HEK293T (cell line): Measurements from ENCODE around the gene ALDH2.
A peak's percentile ranks its signal among the peaks of the same experiment; 100 is the strongest.
"Not testable (repeated sequence)": the region's sequence is repeated elsewhere in the genome, so short reads cannot be mapped to it uniquely, and the experiment has no call there.

Source experiments
- CTCF ChIA-PET: fragments of 350-600 bp; formaldehyde crosslinking; extraction: SDS; loops from one replicate; lab custom pipeline; 2021; ENCODE audit warnings: antibody characterized with exemption, inconsistent platforms; lab: Yijun Ruan, JAX
- POLR2A ChIA-PET: fragments of 350-600 bp; formaldehyde crosslinking; extraction: SDS; loops from one replicate; lab custom pipeline; 2020; ENCODE audit warnings: antibody characterized with exemption, inconsistent platforms; lab: Yijun Ruan, JAX
- DNase-seq: peaks from one replicate; pipeline ENCODE4 v3.0.0; 2012; ENCODE audit warnings: mixed read lengths; ENCODE audit errors: extremely low spot score
- ARNT ChIP-seq: fragments of 450-650 bp; IDR thresholded peaks from 2 replicates; pipeline ENCODE4 v1.6.1; 2017; ENCODE audit warnings: mild to moderate bottlenecking
- BHLHE40 ChIP-seq: fragments of 450-650 bp; IDR thresholded peaks from 2 replicates; pipeline ENCODE4 v1.6.1; 2016; ENCODE audit warnings: mild to moderate bottlenecking, moderate library complexity, borderline replicate concordance
- CTBP1 ChIP-seq: fragments of 450-650 bp; IDR thresholded peaks from 2 replicates; pipeline ENCODE4 v1.6.1; 2016; ENCODE audit warnings: borderline replicate concordance
- ELF4 ChIP-seq: fragments of 450-650 bp; IDR thresholded peaks from 2 replicates; pipeline ENCODE4 v1.6.1; 2017; ENCODE audit warnings: antibody characterized with exemption
- FOXA1 ChIP-seq: fragments of 450-650 bp; IDR thresholded peaks from 2 replicates; pipeline ENCODE4 v1.6.1; 2016; ENCODE audit warnings: mild to moderate bottlenecking
- FOXK2 ChIP-seq: fragments of 450-650 bp; IDR thresholded peaks from 2 replicates; pipeline ENCODE4 v1.6.1; 2016; ENCODE audit warnings: mild to moderate bottlenecking
- FOXM1 ChIP-seq: fragments of 450-650 bp; IDR thresholded peaks from 2 replicates; pipeline ENCODE4 v1.6.1; 2017; ENCODE audit warnings: mild to moderate bottlenecking, borderline replicate concordance
- HDGF ChIP-seq: fragments of 450-650 bp; IDR thresholded peaks from 2 replicates; pipeline ENCODE4 v1.6.1; 2017; ENCODE audit warnings: antibody characterized with exemption, borderline replicate concordance
- L3MBTL2 ChIP-seq: fragments of 450-650 bp; conservative IDR thresholded peaks from 2 replicates; pipeline ENCODE4 v1.6.1; 2016; ENCODE audit warnings: mild to moderate bottlenecking
- LEF1 ChIP-seq: fragments of 450-650 bp; IDR thresholded peaks from 2 replicates; pipeline ENCODE4 v1.6.1; 2017; ENCODE audit warnings: mild to moderate bottlenecking, borderline replicate concordance
- NFRKB ChIP-seq: fragments of 450-650 bp; IDR thresholded peaks from 2 replicates; pipeline ENCODE4 v1.6.1; 2016; ENCODE audit warnings: mild to moderate bottlenecking, moderate library complexity
- SP1 ChIP-seq: fragments of 450-650 bp; IDR thresholded peaks from 2 replicates; pipeline ENCODE4 v1.6.1; 2017
- SUZ12 ChIP-seq: fragments of 450-650 bp; IDR thresholded peaks from 2 replicates; pipeline ENCODE4 v1.6.1; 2016; ENCODE audit warnings: mild to moderate bottlenecking
- TARDBP ChIP-seq: fragments of 450-650 bp; IDR thresholded peaks from 2 replicates; pipeline ENCODE4 v1.6.1; 2016
- ZNF384 ChIP-seq: fragments of 450-650 bp; IDR thresholded peaks from 2 replicates; pipeline ENCODE4 v1.6.1; 2016
- TF ChIP-seq, protein P1 (sequence below): fragments of 450-650 bp; IDR thresholded peaks from 2 replicates; pipeline ENCODE4 v1.6.1; 2016

The ALDH2 gene

DNA sequence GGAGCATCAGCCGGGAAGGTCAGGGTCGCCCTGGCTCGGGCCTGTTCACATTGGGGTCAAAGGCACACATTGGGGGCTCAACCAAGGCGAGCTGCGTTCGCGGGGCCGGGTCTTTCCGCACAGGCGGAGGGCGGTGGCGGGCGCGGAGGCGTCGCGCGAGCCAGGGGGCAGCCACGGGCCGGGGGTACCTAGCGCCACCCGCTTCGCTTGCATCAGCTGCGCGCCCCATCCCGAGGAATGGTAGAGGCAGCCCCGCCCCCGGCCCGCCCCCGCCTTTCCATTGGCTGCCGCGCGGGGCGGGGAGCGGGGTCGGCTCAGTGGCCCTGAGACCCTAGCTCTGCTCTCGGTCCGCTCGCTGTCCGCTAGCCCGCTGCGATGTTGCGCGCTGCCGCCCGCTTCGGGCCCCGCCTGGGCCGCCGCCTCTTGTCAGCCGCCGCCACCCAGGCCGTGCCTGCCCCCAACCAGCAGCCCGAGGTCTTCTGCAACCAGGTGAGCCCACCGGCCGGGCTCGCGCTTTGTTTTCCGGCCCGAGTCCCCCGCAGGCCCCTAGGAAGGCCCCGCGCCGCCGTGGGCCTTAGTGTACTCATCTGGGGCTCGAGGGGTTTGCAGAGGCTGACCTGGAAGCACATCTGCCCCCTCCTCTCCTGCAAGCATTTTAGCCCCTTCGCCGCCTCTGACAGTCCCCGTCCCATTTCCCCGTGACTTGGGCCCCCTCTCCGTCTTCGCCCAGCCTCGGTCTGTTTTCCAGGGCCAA is at the start of gene ALDH2:
TSS of gene ALDH2 (plus strand) at position 326 of the 754 bp plus-strand sequence. CDS start at position 376, 50 bp downstream.
- 0 out of 2 replicates have a peak, but pooled peaks have one; percentile 16 for TF ChIP-seq HDGF
- TF ChIP-seq ELF4 = no peak
- CTCF ChIA-PET = interaction anchor here (0.9 kb wide), 1 partner anchor 9 kb away, joined by 3 read pairs; no protein-coding TSS in a partner anchor
- DNase-seq = peak; percentile 81
- POLR2A ChIA-PET = interaction anchor here (0.6 to 1.3 kb wide), 6 partner anchors 8 to 398 kb away, joined by 3 to 10 read pairs (median 4); partner anchors contain the start of gene PHETA1

DNA sequence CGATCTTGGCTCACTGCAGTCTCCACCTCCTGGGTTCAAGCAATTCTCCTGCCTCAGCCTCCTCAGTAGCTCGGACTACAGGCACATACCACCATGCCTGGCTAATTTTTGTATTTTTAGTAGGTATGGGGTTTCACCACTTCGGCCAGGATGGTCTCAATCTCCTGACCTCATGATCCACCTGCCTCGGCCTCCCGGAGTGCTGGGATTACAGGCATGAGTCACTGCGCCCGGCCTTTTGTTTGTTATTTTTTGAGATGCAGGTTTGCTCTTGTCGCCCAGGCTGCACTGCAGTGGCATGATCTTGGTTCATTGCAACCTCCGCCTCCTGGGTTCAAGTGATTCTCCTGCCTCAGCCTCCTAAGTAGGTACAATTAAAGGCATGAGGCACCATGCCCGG is 47.4 kb upstream of the ALDH2 start:
- POLR2A ChIA-PET, DNase-seq, CTCF ChIA-PET: not testable (repeated sequence)

DNA sequence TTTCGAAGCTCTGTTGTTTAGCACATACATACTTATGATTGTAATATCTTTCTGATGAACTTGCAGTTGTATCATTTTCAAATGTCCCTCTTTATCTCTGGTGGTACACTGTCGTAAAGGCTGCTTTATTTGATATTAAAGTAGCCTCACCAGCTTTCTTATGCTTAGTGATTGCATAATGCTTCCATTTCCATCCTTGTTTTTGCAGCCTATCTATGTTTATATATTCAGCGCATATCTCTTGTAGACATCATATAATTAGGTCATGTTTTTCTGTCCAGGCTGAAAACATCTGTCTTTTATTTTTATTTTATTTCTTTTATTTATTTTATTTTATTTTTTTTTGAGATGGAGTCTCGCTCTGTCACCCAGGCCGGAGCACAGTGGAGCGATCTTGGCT is 46.3 kb upstream of the ALDH2 start:
- TF ChIP-seq FOXA1 = no peak
- TF ChIP-seq NFRKB = no peak
- no peak for TF ChIP-seq ELF4
- no peak for TF ChIP-seq ZNF384
- no peak for TF ChIP-seq FOXM1
- TF ChIP-seq FOXK2 = no peak
- no peak for TF ChIP-seq LEF1
- no peak for TF ChIP-seq L3MBTL2
- no peak for TF ChIP-seq CTBP1
- no peak for TF ChIP-seq TARDBP
- TF ChIP-seq, protein P1, sequence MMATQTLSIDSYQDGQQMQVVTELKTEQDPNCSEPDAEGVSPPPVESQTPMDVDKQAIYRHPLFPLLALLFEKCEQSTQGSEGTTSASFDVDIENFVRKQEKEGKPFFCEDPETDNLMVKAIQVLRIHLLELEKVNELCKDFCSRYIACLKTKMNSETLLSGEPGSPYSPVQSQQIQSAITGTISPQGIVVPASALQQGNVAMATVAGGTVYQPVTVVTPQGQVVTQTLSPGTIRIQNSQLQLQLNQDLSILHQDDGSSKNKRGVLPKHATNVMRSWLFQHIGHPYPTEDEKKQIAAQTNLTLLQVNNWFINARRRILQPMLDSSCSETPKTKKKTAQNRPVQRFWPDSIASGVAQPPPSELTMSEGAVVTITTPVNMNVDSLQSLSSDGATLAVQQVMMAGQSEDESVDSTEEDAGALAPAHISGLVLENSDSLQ = no peak
- TF ChIP-seq BHLHE40 = no peak
- no peak for TF ChIP-seq ARNT
- no peak for TF ChIP-seq SUZ12
- no peak for TF ChIP-seq HDGF
- TF ChIP-seq SP1 = no peak
- POLR2A ChIA-PET = no interaction called here
- CTCF ChIA-PET = no interaction called here
- no peak for DNase-seq

DNA sequence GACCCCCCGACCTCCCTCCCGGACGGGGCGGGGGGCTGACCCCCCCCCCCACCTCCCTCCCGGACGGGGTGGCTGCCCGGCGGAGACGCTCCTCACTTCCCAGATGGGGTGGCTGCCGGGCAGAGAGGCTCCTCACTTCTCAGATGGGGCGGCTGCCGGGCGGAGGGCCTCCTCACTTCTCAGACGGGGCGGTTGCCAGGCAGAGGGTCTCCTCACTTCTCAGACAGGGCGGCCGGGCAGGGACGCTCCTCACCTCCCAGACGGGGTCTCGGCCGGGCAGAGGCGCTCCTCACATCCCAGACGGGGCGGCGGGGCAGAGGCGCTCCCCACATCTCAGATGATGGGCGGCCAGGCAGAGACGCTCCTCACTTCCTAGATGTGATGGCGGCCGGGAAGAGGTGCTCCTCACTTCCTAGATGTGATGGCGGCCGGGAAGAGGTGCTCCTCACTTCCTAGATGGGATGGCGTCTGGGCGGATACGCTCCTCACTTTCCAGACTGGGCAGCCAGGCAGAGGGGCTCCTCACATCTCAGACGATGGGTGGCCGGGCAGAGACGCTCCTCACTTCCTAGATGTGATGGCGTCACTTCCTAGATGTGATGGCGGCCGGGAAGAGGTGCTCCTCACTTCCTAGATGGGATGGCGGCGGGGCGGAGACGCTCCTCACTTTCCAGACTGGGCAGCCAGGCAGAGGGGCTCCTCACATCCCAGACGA is 42.9 kb upstream of the ALDH2 start:
- CTCF ChIA-PET, DNase-seq, POLR2A ChIA-PET: not testable (repeated sequence)

DNA sequence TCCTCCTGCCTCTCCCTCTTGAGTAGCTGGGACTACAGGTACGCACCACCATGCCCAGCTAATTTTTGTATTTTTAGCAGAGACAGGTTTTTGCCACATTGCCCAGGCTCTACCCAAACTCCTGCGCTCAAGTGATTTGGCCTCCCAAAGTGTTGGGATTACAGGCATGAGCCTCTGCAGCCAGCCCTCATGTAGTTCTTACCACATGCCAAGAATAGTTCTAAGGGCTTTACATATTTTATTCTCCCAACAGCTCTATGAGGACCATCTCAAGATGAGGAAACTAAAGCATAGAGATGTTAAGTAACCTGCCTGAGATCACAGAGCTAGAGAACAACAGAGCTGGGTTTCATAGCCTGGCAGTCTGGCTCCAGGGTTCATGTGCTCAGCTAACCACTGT is 37.9 kb upstream of the ALDH2 start:
- CTCF ChIA-PET = no interaction called here
- POLR2A ChIA-PET = interaction anchor here (0.6 kb wide), 1 partner anchor 10 kb away, joined by 3 read pairs; no protein-coding TSS in a partner anchor
- TF ChIP-seq BHLHE40 = no peak
- TF ChIP-seq HDGF = no peak
- TF ChIP-seq FOXM1 = no peak
- TF ChIP-seq FOXK2 = no peak
- no peak for DNase-seq

DNA sequence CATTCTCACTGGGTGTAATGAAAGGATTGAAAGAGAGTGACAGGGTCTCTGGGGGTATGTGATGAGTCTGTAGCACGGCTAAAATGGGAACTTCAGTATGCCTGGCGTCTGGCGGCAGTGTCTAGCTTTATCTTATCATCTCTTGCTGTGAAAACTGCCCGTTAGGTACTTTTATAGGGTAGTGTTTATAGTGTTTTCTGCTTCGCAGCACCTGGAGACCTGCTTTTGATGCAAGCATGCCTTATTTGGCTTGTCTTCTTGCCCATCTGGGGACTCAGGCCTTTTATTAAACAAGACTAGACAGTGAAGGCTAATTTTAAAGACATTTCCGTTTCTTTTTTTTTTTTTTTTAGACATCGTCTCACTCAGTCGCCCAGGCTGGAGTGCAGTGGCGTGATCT is 36.3 kb upstream of the ALDH2 start:
- ChIA-PET POLR2A (no interaction called here), CTCF (no interaction called here)
- TF ChIP-seq HDGF = no peak
- no peak for TF ChIP-seq LEF1
- TF ChIP-seq, protein P1 = no peak
- no peak for TF ChIP-seq FOXM1
- no peak for TF ChIP-seq NFRKB
- TF ChIP-seq ELF4 = no peak
- TF ChIP-seq L3MBTL2 = no peak
- TF ChIP-seq ZNF384 = no peak
- TF ChIP-seq ARNT = no peak
- TF ChIP-seq FOXK2 = no peak
- TF ChIP-seq TARDBP = no peak
- no peak for TF ChIP-seq CTBP1
- no peak for TF ChIP-seq FOXA1
- no peak for DNase-seq

DNA sequence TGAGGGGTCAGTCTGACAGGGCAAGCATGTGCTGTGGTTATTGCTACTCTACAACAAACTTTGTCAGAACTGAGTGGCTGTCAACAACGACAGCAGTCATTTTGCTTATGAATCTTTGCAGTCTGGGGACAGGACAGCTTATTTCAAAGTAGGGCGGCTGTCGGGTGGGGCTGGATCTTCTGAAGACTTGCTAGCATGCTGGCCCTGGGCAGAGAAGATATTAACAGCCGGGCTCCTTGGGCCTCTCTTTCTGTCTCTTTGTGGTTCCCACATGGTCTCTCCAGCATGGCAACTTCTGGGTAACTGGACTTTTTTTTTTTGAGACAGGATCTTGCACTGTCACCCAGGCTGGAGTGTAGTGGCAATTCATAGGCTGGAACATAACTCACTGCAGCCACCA is 33.9 kb upstream of the ALDH2 start:
- TF ChIP-seq FOXM1 (no peak), LEF1 (no peak), TARDBP (no peak), NFRKB (no peak), ZNF384 (no peak), HDGF (no peak)
- POLR2A ChIA-PET = no interaction called here
- CTCF ChIA-PET = no interaction called here
- DNase-seq = no peak
